ENCODE data around the gene FAM107B. TPM values are rescaled to one million over a fixed set of nuclear protein-coding genes. Genes with fewer than 3 reads are reported as not detected.

The FAM107B gene
- total and polyA plus RNA-seq, 12 donors: 2.6 to 18.5 (median 6.2) TPM

DNA sequence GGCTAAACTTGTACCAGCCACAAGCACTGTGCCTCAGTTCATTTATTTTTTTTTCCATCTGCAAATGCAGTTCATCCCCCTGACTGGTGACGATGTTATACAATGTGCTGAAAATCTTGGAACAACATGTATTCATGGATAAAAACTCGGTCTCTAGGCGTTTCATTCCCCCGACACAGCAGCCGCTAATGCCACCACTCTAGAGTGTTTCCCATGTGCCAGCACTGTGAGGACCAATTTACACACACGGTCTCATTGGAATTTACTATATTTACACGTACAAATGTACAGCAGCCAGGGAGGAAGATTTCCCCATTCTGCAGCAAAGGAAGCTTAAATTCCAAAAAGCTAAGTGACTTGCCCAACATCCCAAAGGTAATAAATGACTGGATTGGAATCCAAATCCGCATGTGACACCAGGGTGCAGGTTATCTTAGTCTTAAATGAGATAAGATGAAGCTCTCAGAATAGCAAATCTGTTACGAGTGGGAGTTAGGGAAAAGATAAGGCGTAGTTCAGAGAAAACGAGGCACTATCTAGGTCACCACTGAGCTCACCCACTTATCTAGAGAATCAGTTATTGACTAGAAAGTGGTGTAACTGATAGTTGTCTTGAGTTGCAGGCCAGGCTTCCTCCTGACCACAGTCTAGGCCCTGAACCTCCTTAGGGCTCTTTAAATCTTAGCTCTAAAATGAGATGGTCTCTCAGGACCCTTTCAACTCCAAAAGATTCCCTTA is 36.7 kb downstream of the FAM107B start:
- DNase-seq: no peak
- H3K36me3 ChIP-seq: no peaks in the 10 kb centered on the region
- intact Hi-C loops (cut with DNase I): no loop called here
- ATAC-seq: peak in 1 of 8 donors; percentile 19
- 62 to 72% methylated on average over 11 of the region's 11 CpGs for WGBS, 2 donors
- H3K4me3 ChIP-seq: no peak overlapping the region
- H3K4me1 ChIP-seq: peaks cover 3 to 49% (median 37%) of the 10 kb centered on the region in 9 donors
- TF ChIP-seq, protein P1, sequence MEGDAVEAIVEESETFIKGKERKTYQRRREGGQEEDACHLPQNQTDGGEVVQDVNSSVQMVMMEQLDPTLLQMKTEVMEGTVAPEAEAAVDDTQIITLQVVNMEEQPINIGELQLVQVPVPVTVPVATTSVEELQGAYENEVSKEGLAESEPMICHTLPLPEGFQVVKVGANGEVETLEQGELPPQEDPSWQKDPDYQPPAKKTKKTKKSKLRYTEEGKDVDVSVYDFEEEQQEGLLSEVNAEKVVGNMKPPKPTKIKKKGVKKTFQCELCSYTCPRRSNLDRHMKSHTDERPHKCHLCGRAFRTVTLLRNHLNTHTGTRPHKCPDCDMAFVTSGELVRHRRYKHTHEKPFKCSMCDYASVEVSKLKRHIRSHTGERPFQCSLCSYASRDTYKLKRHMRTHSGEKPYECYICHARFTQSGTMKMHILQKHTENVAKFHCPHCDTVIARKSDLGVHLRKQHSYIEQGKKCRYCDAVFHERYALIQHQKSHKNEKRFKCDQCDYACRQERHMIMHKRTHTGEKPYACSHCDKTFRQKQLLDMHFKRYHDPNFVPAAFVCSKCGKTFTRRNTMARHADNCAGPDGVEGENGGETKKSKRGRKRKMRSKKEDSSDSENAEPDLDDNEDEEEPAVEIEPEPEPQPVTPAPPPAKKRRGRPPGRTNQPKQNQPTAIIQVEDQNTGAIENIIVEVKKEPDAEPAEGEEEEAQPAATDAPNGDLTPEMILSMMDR (IDR thresholded peaks at IDR 0.05): no peak
- peaks cover 0 to 3% (median 0%) of the 10 kb centered on the region in 11 donors for H3K9me3 ChIP-seq
- H3K27ac ChIP-seq: peak overlapping the region in 5 of 10 donors; percentile 59 to 83 (median 81)
- H3K27me3 ChIP-seq: no peaks in the 10 kb centered on the region

DNA sequence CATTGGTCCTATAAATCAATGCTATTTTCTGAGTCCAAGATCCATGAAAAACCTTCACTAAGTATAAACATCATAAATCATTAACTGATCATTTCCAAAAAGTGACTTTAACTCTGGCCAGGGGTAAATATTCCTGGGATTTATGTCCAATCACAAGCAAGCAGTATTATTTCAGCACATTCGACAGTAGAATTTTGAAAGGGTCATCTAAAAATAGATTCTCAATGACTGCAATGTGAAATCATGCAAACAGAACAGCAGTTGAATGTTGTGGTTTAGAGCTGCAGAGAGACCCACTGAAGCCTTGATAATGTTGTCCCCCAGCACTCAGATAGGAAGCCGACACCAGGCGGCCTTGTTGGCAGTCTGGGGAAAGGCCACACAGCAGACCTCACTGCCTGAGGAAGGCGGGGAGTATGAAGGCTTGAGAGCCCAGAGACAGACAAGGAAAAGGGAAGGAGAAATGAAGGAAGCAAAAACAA is 38.1 kb downstream of the FAM107B start:
- TF ChIP-seq, protein P1 (IDR thresholded peaks at IDR 0.05): peak in 2 of 9 donors; percentile 22 to 25
- H3K36me3 ChIP-seq: no peaks in the 10 kb centered on the region
- 30 to 32% methylated on average over 4 of the region's 4 CpGs for WGBS, 2 donors
- no peaks in the 10 kb centered on the region for H3K27me3 ChIP-seq
- intact Hi-C loops (cut with DNase I): no loop called here
- ATAC-seq (peak; percentile 69 to 84 (median 80)), DNase-seq (peak; percentile 24 to 39)
- H3K9me3 ChIP-seq: peaks cover 0 to 3% (median 0%) of the 10 kb centered on the region in 11 donors
- peak overlapping the region; percentile 37 to 83 (median 71) for H3K27ac ChIP-seq
- H3K4me1 ChIP-seq: peaks cover 3 to 46% (median 36%) of the 10 kb centered on the region in 9 donors
- H3K4me3 ChIP-seq: no peak overlapping the region

DNA sequence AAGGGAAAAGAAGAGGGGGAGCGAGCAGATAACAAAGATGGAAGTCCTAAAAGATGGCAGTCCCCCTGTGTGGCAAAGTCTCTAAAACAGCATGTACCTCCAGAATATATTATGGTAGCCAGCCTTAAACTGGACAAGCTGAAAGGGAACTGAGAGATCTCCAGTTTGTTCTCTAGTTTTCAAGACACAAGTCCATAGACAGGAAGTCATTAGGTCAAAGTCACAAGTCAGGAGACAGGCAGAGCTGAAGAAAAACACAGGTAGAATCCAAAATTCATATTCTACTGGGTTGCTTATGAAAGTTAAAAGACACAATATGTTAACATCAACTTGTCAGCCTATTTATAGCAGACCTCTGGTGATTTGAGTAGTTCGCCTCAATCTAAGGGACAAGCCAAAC is 38.7 kb downstream of the FAM107B start:
- TF ChIP-seq, protein P1 (IDR thresholded peaks at IDR 0.05): no peak
- Histone ChIP-seq H3K27me3 (no peaks in the 10 kb centered on the region), H3K4me3 (no peak overlapping the region), H3K4me1 (peaks cover 3 to 41% (median 32%) of the 10 kb centered on the region in 9 donors), H3K27ac (peak overlapping the region in 7 of 10 donors; percentile 57 to 83 (median 80)), H3K9me3 (peaks cover 0 to 3% (median 0%) of the 10 kb centered on the region in 11 donors), H3K36me3 (no peaks in the 10 kb centered on the region)
- 85 to 89% methylated on average over 2 of the region's 2 CpGs for WGBS, 2 donors
- DNase-seq: no peak
- ATAC-seq: no peak
- intact Hi-C loops (cut with DNase I): no loop called here

DNA sequence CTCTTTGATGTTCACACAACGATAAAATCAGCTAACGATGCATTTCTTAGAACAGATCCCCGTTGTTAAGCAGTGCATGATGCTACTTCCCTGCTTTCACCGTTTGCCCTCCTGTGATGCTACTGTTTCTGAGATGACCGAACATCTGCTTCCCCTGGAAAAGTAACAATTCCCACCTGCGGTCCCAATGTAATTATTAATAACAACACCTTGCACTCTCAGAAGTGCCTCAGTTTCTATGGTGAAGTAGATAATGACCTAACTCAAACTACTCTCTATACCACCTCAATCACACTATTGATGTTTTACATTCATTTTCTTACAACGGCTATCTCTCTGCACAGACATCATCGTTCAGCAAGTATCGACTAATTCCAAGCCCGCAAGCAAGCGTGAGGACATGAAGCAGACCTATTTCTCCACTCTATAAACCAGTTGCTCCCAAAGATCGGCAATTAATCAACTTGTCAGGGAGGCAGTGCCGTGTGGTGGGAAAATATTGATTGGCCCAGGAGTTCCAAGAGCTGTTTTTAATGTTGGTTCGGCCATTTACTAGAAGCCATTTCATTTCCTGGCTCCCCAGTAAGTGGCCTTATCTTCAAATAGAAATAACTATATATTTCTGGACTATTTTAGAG is 42.7 kb downstream of the FAM107B start:
- Histone ChIP-seq H3K9me3 (peaks cover 0 to 6% (median 0%) of the 10 kb centered on the region in 11 donors), H3K4me1 (peaks cover 0 to 15% (median 10%) of the 10 kb centered on the region in 9 donors), H3K27me3 (no peaks in the 10 kb centered on the region), H3K4me3 (no peak overlapping the region), H3K36me3 (no peaks in the 10 kb centered on the region), H3K27ac (no peak overlapping the region)
- ATAC-seq: no peak
- 88 to 89% methylated on average over 14 of the region's 14 CpGs for WGBS, 2 donors
- no peak for DNase-seq
- intact Hi-C loops (cut with DNase I): no loop called here
- TF ChIP-seq, protein P1 (IDR thresholded peaks at IDR 0.05): no peak
